IMR-90 (cell line): Measurements from ENCODE around the gene SLC7A7. TPM values are rescaled to one million over a fixed set of nuclear protein-coding genes. Genes with fewer than 3 reads are reported as not detected.
A peak's percentile ranks its signal among the peaks of the same experiment; 100 is the strongest.

Source experiments
- ATAC-seq: fragments of 200-7000 bp; cut with Tn5 transposase; 2 replicates; pipeline ENCODE4 v1.9.1; 2020; ENCODE audit warnings: low read depth, mild to moderate bottlenecking, moderate library complexity
- BruUV-seq: library from RNA; stranded (reverse); fragments of 400-500 nt; replicated peaks from 2 replicates; lab custom pipeline; 2021; lab: Mats Ljungman, UMichigan
- CTCF ChIA-PET: fragments of 300-600 bp; formaldehyde crosslinking; extraction: SDS; loops from one replicate; lab custom pipeline; 2021; ENCODE audit warnings: antibody characterized with exemption; lab: Yijun Ruan, JAX
- POLR2A ChIA-PET: fragments of 300-600 bp; sonication (Branson Sonifier 250); formaldehyde crosslinking; loops from one replicate; lab custom pipeline; 2022; ENCODE audit warnings: antibody characterized with exemption; ENCODE audit not compliant: unreplicated experiment; lab: Charles Lee
- DNase-seq: peaks from one replicate; pipeline ENCODE4 v3.0.0; 2013
- H2AFZ ChIP-seq: replicated peaks from 2 replicates; pipeline ENCODE3; 2013; ENCODE audit warnings: low read length, mild to moderate bottlenecking; ENCODE audit not compliant: poor library complexity
- H2AK5ac ChIP-seq: 2 replicates; pipeline ENCODE4 v1.6.1; 2013; ENCODE audit warnings: low read depth, low read length, inconsistent platforms
- H2AK9ac ChIP-seq: replicated peaks from 2 replicates; pipeline ENCODE3; 2013; ENCODE audit warnings: mild to moderate bottlenecking, low read depth, low read length, moderate library complexity; ENCODE audit not compliant: poor library complexity
- H2BK120ac ChIP-seq: 2 replicates; pipeline ENCODE4 v1.6.1; 2013; ENCODE audit warnings: low read depth, low read length, inconsistent platforms
- H2BK15ac ChIP-seq: 3 replicates; pipeline ENCODE4 v1.6.1; 2013; ENCODE audit warnings: low read depth, low read length, inconsistent platforms
- H2BK20ac ChIP-seq: 2 replicates; pipeline ENCODE4 v1.6.1; 2013; ENCODE audit warnings: low read depth, mild to moderate bottlenecking, inconsistent platforms, low read length, moderate library complexity
- H2BK5ac ChIP-seq: 2 replicates; pipeline ENCODE4 v1.6.1; 2013; ENCODE audit warnings: mild to moderate bottlenecking, low read depth, low read length, inconsistent platforms; ENCODE audit not compliant: poor library complexity, severe bottlenecking
- H3K14ac ChIP-seq: replicated peaks from 2 replicates; pipeline ENCODE4 v1.6.1; 2013; ENCODE audit warnings: low read depth, low read length, inconsistent platforms
- H3K18ac ChIP-seq: 2 replicates; pipeline ENCODE4 v1.6.1; 2013; ENCODE audit warnings: low read depth, low read length, control low read depth
- H3K23ac ChIP-seq: 2 replicates; pipeline ENCODE4 v1.6.1; 2013; ENCODE audit warnings: low read depth, low read length, inconsistent platforms
- H3K27ac ChIP-seq: 2 replicates; pipeline ENCODE4 v1.5.1; 2013; ENCODE audit warnings: mild to moderate bottlenecking, control low read depth, low read length; ENCODE audit not compliant: insufficient read depth
- H3K27me3 ChIP-seq: 2 replicates; pipeline ENCODE4 v1.6.1; 2013; ENCODE audit warnings: low read length; ENCODE audit not compliant: control insufficient read depth, insufficient read depth
- H3K36me3 ChIP-seq: 2 replicates; pipeline ENCODE4 v1.6.1; 2013; ENCODE audit warnings: low read length, mixed read lengths; ENCODE audit not compliant: control insufficient read depth, insufficient read depth
- H3K4ac ChIP-seq: 2 replicates; pipeline ENCODE4 v1.6.1; 2013; ENCODE audit warnings: low read depth, low read length, inconsistent platforms
- H3K4me1 ChIP-seq: 2 replicates; pipeline ENCODE4 v1.6.1; 2013; ENCODE audit warnings: low read length, mixed read lengths; ENCODE audit not compliant: control insufficient read depth, insufficient read depth
- H3K4me2 ChIP-seq: 2 replicates; pipeline ENCODE4 v1.6.1; 2013; ENCODE audit warnings: low read depth, mild to moderate bottlenecking, control low read depth, low read length, moderate library complexity
- H3K4me3 ChIP-seq: 2 replicates; pipeline ENCODE4 v1.5.1; 2013; ENCODE audit warnings: low read depth, mild to moderate bottlenecking, control low read depth, low read length, moderate library complexity; ENCODE audit not compliant: insufficient read depth
- H3K56ac ChIP-seq: 2 replicates; pipeline ENCODE4 v1.6.1; 2013; ENCODE audit warnings: low read length, inconsistent platforms; ENCODE audit not compliant: insufficient read depth; ENCODE audit errors: extremely low read depth
- H3K79me1 ChIP-seq, 2 experiments: 2 replicates each; pipeline ENCODE4 v1.6.1; 2013; ENCODE audit warnings: low read length in 2 of 2, inconsistent platforms in 1 of 2, low read depth in 1 of 2
- H3K9ac ChIP-seq: 2 replicates; pipeline ENCODE4 v1.6.1; 2013; ENCODE audit warnings: low read depth, low read length, control low read depth
- H3K9me1 ChIP-seq: 2 replicates; pipeline ENCODE4 v1.6.1; 2013; ENCODE audit warnings: low read length, inconsistent platforms; ENCODE audit not compliant: insufficient read depth
- H3K9me3 ChIP-seq: 2 replicates; pipeline ENCODE4 v1.6.1; 2013; ENCODE audit warnings: low read length; ENCODE audit not compliant: control insufficient read depth, insufficient read depth
- H4K20me1 ChIP-seq: 2 replicates; pipeline ENCODE4 v1.6.1; 2013; ENCODE audit warnings: low read length, inconsistent platforms; ENCODE audit not compliant: insufficient read depth
- H4K5ac ChIP-seq: 2 replicates; pipeline ENCODE4 v1.6.1; 2013; ENCODE audit warnings: mild to moderate bottlenecking, low read depth, low read length, control low read depth
- H4K8ac ChIP-seq, 2 experiments: 2 replicates each; pipeline ENCODE4 v1.6.1; 2013; ENCODE audit warnings: low read depth in 2 of 2, low read length in 2 of 2, control low read depth in 1 of 2, inconsistent platforms in 1 of 2
- H4K91ac ChIP-seq: 2 replicates; pipeline ENCODE4 v1.6.1; 2013; ENCODE audit warnings: low read depth, low read length, inconsistent platforms; ENCODE audit not compliant: insufficient read depth
- CEBPB ChIP-seq: IDR thresholded peaks from 2 replicates; pipeline ENCODE4 v1.6.1; 2012; ENCODE audit warnings: low read depth, low read length, improper control_type of control experiment
- RFX5 ChIP-seq: IDR thresholded peaks from 2 replicates; pipeline ENCODE4 v1.8.0; 2012; ENCODE audit warnings: low read depth, mild to moderate bottlenecking, low read length, moderate library complexity
- WGBS, 2 experiments: methylation state at CpG; one replicate each; pipeline versions ENCODE4 v1.1.5 to v1.1.7; 2013; ENCODE audit warnings: missing lambda C conversion rate in 2 of 2; ENCODE audit not compliant: insufficient read length in 1 of 2; ENCODE audit errors: extremely low coverage in 2 of 2; 5-methylcytosine and 5-hydroxymethylcytosine counted together
- dilution Hi-C: fragments of 300-500 bp; cut with HindIII; formaldehyde crosslinking; loops from one replicate; pipeline ENCODE4 v1.14.3; 2018; ENCODE audit warnings: low sequenced_read_pairs; ENCODE audit not compliant: unreplicated experiment
- in situ Hi-C: fragments of 300-500 bp; cut with MboI; formaldehyde crosslinking; loops from 3 replicates; pipeline ENCODE4 v1.14.3; 2019; ENCODE audit warnings: low sequenced_read_pairs, inconsistent platforms, mixed read lengths
- intact Hi-C: fragments of 100-400 bp; cut with micrococcal nuclease; formaldehyde crosslinking; loops from 2 replicates; pipeline ENCODE4 v1.10.0; 2022
- polyA plus RNA-seq, 3 experiments: library from polyadenylated mRNA; depleted of rRNA; stranded (reverse); fragments of >200 nt; gene quantifications; 2 replicates each; pipeline ENCODE4 v1.2.3, GENCODE V29; 2012; ENCODE audit warnings: low replicate concordance in 1 of 3
- total RNA-seq: library from RNA; depleted of rRNA; stranded (reverse); fragments of >200 nt; gene quantifications from 2 replicates; pipeline ENCODE4 v1.2.3, GENCODE V29; 2012
- TF ChIP-seq, protein P1 (sequence below): fragments of 150-350 bp; IDR thresholded peaks from 2 replicates; pipeline ENCODE4 v1.6.1; 2017; ENCODE audit warnings: mild to moderate bottlenecking, antibody characterized with exemption, low read length, low read depth
- TF ChIP-seq, protein P2 (sequence below): fragments of 150-350 bp; IDR thresholded peaks from 2 replicates; pipeline ENCODE4 v1.6.1; 2016; ENCODE audit warnings: low read depth, mild to moderate bottlenecking, low read length, moderate library complexity, borderline replicate concordance

SLC7A7 gene
- total and polyA plus RNA-seq, 2 of the 4 experiments (the other 2 are of a cell fraction) = 1.8 to 2.0 TPM

DNA sequence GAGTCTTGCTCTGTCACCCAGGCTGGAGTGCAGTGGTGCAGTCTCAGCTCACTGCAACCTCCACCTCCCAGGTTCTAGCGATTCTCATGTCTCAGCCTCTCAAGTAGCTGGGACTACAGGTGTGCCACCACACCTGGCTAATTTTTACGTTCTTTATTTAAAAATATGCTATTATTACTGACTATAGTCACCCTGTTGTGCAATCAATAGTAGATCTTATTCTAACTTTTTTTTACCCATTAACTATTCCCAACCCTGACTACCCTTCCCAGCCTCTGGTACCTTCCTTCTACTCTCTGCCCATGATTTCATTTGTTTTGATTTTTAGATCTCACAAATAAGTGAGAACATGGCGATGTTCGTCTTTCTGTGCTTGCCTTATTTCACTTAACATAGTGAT is 46.3 kb downstream of the SLC7A7 start:
- Histone ChIP-seq H3K56ac (no peak overlapping the region), H3K9me3 (no peaks in the 10 kb centered on the region), H3K27me3 (no peaks in the 10 kb centered on the region), H3K9me1 (no peaks in the 10 kb centered on the region), H3K27ac (no peak overlapping the region), H3K23ac (no peak overlapping the region), H2BK20ac (no peak overlapping the region), H3K18ac (no peak overlapping the region), H4K91ac (no peak overlapping the region), H2BK5ac (no peak overlapping the region), H3K4me2 (no peak overlapping the region), H3K36me3 (peaks cover 39% of the 10 kb centered on the region), H2BK15ac (no peak overlapping the region), H4K5ac (no peak overlapping the region), H3K79me1 (peaks cover 35 to 51% of the 10 kb centered on the region in 2 experiments), H3K4me1 (peaks cover 5% of the 10 kb centered on the region), H3K4ac (no peak overlapping the region), H3K14ac (no peak overlapping the region), H2AK9ac (no peak overlapping the region), H2BK120ac (no peak overlapping the region), H4K20me1 (no peaks in the 10 kb centered on the region), H3K9ac (no peak overlapping the region), H3K4me3 (no peak overlapping the region), H4K8ac (no peak overlapping the region), H2AFZ (no peak overlapping the region), H2AK5ac (no peak overlapping the region)
- BruUV-seq = no TSS peak
- CTCF ChIA-PET = interaction anchor here (0.7 kb wide), 1 partner anchor 111 kb away, joined by 3 read pairs; no protein-coding TSS in a partner anchor
- intact Hi-C loops (loop anchor here (5.0 kb wide), 1 partner anchor 212 kb away; no protein-coding TSS in a partner anchor), in situ Hi-C loops (loop anchor here (10.0 kb wide), 1 partner anchor 214 kb away; no protein-coding TSS in a partner anchor), dilution Hi-C loops (no loop called here)
- no peak for DNase-seq
- 92% methylated on average over 2 of the region's 4 CpGs; no CpG with 5 or more reads in 1 of the 2 experiments for WGBS, 2 experiments
- ATAC-seq = no peak
- TF ChIP-seq, protein P1, sequence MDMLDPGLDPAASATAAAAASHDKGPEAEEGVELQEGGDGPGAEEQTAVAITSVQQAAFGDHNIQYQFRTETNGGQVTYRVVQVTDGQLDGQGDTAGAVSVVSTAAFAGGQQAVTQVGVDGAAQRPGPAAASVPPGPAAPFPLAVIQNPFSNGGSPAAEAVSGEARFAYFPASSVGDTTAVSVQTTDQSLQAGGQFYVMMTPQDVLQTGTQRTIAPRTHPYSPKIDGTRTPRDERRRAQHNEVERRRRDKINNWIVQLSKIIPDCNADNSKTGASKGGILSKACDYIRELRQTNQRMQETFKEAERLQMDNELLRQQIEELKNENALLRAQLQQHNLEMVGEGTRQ = no peak
- TF ChIP-seq RFX5 (no peak), CEBPB (0 out of 2 replicates have a peak, but pooled peaks have one; percentile 35)
- TF ChIP-seq, protein P2, sequence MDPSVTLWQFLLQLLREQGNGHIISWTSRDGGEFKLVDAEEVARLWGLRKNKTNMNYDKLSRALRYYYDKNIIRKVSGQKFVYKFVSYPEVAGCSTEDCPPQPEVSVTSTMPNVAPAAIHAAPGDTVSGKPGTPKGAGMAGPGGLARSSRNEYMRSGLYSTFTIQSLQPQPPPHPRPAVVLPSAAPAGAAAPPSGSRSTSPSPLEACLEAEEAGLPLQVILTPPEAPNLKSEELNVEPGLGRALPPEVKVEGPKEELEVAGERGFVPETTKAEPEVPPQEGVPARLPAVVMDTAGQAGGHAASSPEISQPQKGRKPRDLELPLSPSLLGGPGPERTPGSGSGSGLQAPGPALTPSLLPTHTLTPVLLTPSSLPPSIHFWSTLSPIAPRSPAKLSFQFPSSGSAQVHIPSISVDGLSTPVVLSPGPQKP = no peak
- POLR2A ChIA-PET = no interaction called here
